Dermis blood vessel endothelial cell (primary cell): ENCODE measurements around the gene ELK4. TPM values are rescaled to one million over a fixed set of nuclear protein-coding genes. Genes with fewer than 3 reads are reported as not detected.

Experiments used
- total RNA-seq: library from RNA; depleted of rRNA; stranded (reverse); fragments of >200 nt; gene quantifications from 2 replicates; pipeline ENCODE4 v1.2.3, GENCODE V29; 2014

The ELK4 gene
- total RNA-seq, 1 donor from 2014 or later: 33.4 TPM

Other genes starting within 250 kb of the ELK4 start
- gene LEMD1, start 210.0 kb downstream of the ELK4 start, total RNA-seq: not detected in 2 replicates
- gene BLACAT1, start 176.0 kb downstream of the ELK4 start, total RNA-seq: 0.19 TPM in 1 of 2 replicates, not detected in the other
- 0.65 and 1.7 TPM in 2 replicates for gene CDK18, start 127.3 kb downstream of the ELK4 start, total RNA-seq
- gene SLC45A3, start 48.5 kb upstream of the ELK4 start, total RNA-seq: 23.7 and 34.9 TPM in 2 replicates
- 86.8 and 160 TPM in 2 replicates for gene NUCKS1, start 118.2 kb upstream of the ELK4 start, total RNA-seq
- 28.2 and 29.6 TPM in 2 replicates for gene RAB29, start 143.5 kb upstream of the ELK4 start, total RNA-seq
- 22.8 and 30.7 TPM in 2 replicates for gene SLC41A1, start 181.2 kb upstream of the ELK4 start, total RNA-seq
- 0.05 TPM in 1 of 2 replicates, not detected in the other for gene PM20D1, start 218.1 kb upstream of the ELK4 start, total RNA-seq